Panc1 (cell line): ENCODE measurements around the gene IL24. TPM values are rescaled to one million over a fixed set of nuclear protein-coding genes. Genes with fewer than 3 reads are reported as not detected.

Experiments
- ATAC-seq: fragments of 200-7000 bp; cut with Tn5 transposase; 2 replicates; pipeline ENCODE4 v1.9.1; 2020; ENCODE audit warnings: mild to moderate bottlenecking, moderate library complexity
- BruUV-seq: library from RNA; stranded (reverse); fragments of 400-500 nt; replicated peaks from 2 replicates; lab custom pipeline; 2021; lab: Mats Ljungman, UMichigan
- CTCF ChIA-PET: fragments of 300-600 bp; sonication (Branson Sonifier 250); formaldehyde crosslinking; loops from one replicate; lab custom pipeline; 2022; ENCODE audit warnings: antibody characterized with exemption; lab: Charles Lee
- POLR2A ChIA-PET: fragments of 300-600 bp; sonication (Branson Sonifier 250); formaldehyde crosslinking; loops from one replicate; lab custom pipeline; 2022; ENCODE audit warnings: antibody characterized with exemption; lab: Charles Lee
- DNase-seq: peaks from one replicate; pipeline ENCODE4 v3.0.0-alpha.2; 2010; ENCODE audit warnings: low read depth, low spot score
- H3K27ac ChIP-seq: 2 replicates; pipeline ENCODE4 v1.5.1; 2011; ENCODE audit warnings: mild to moderate bottlenecking, low read length, inconsistent platforms
- H3K27me3 ChIP-seq: fragments of 200-500 bp; sonication (Bioruptor generic); 2 replicates; pipeline ENCODE4 v1.6.0; 2014; ENCODE audit warnings: low read length, inconsistent platforms; ENCODE audit not compliant: control insufficient read depth, insufficient read depth
- H3K36me3 ChIP-seq: fragments of 200-500 bp; sonication (Bioruptor generic); 2 replicates; pipeline ENCODE4 v1.5.1; 2014; ENCODE audit warnings: inconsistent platforms, mild to moderate bottlenecking, low read length, moderate library complexity; ENCODE audit not compliant: control insufficient read depth, insufficient read depth
- H3K4me1 ChIP-seq: 2 replicates; pipeline ENCODE4 v1.5.1; 2011; ENCODE audit warnings: inconsistent platforms, mild to moderate bottlenecking, low read length, moderate library complexity; ENCODE audit not compliant: control insufficient read depth, insufficient read depth
- H3K4me3 ChIP-seq, 2 experiments: 2 replicates each; pipeline ENCODE4 v1.5.1; 2011 to 2012; ENCODE audit warnings: low read depth in 2 of 2, low read length in 2 of 2, mild to moderate bottlenecking in 2 of 2, inconsistent platforms in 1 of 2, moderate library complexity in 1 of 2
- H3K9me3 ChIP-seq: fragments of 200-500 bp; sonication (Bioruptor generic); 2 replicates; pipeline ENCODE4 v1.5.1; 2014; ENCODE audit warnings: low read depth, mild to moderate bottlenecking, inconsistent platforms, low read length, moderate library complexity; ENCODE audit not compliant: control insufficient read depth, insufficient read depth
- POLR2AphosphoS5 ChIP-seq: IDR thresholded peaks from 2 replicates; pipeline ENCODE4 v1.6.1; 2012; ENCODE audit warnings: mild to moderate bottlenecking, low read depth, low read length, moderate library complexity
- REST ChIP-seq, 2 experiments: IDR thresholded peaks; 2 replicates each; pipeline ENCODE4 v1.6.1; 2011 to 2012; ENCODE audit warnings: low read depth in 2 of 2, control low read depth in 1 of 2, low read length in 1 of 2, mild to moderate bottlenecking in 1 of 2, moderate library complexity in 1 of 2; ENCODE audit not compliant: insufficient read depth in 1 of 2
- SIN3A ChIP-seq: IDR thresholded peaks from 2 replicates; pipeline ENCODE4 v1.6.1; 2012; ENCODE audit warnings: low read depth, mild to moderate bottlenecking, low read length, moderate library complexity, borderline replicate concordance; ENCODE audit not compliant: insufficient read depth
- TCF7L2 ChIP-seq: IDR thresholded peaks from 2 replicates; pipeline ENCODE4 v1.6.1; 2011; ENCODE audit warnings: mild to moderate bottlenecking, low read depth, low read length, inconsistent platforms
- in situ Hi-C: cut with HindIII; loops from 2 replicates; pipeline ENCODE4 v1.10.0; 2016; ENCODE audit warnings: low sequenced_read_pairs, low pct_unique_long_range_greater_than_20kb
- intact Hi-C: fragments of 100-400 bp; cut with micrococcal nuclease; formaldehyde crosslinking; loops from one replicate; pipeline ENCODE4 v1.10.0; 2022; ENCODE audit not compliant: unreplicated experiment
- total RNA-seq: library from RNA; stranded (reverse); gene quantifications from one replicate; pipeline ENCODE4 v1.2.1, GENCODE V29; 2021; ENCODE audit not compliant: unreplicated experiment
- TF ChIP-seq, protein P1 (sequence below): fragments of 450-650 bp; IDR thresholded peaks from 2 replicates; pipeline ENCODE4 v1.5.1; 2017; ENCODE audit warnings: mild to moderate bottlenecking

IL24 gene
- total RNA-seq, 1 experiment from 2014 or later, result not detected

DNA sequence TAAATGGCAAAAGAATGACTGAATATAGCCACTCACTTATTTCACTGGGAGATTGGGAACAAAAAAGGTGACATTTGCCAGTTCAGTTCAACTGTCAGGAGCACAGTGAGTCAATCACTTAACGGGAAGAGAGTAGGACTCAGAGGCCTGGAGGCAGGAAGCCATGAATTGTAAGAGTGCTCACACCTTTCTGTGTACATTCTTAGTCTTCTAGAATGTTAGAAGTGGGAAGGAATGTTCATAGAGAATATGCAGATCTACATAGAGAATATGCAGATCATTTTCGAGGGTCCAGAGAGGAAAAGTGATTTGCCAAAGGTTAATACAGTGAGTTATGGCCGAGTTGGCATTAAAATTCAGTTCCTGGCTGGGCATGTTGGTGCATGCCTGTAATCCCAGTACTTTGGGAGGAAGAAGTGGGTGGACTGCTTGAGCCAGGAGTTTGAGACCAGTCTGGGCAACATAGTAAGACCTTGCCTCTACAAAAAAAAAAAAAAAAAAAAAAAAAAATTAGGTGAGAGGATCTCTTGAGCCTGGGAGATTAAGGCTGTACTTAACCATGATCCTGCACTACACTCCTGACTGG lies 23.5 kb upstream of the IL24 start:
- H3K4me1 ChIP-seq, result no peaks in the 10 kb centered on the region
- H3K27ac ChIP-seq, result no peak overlapping the region
- ChIA-PET CTCF (no interaction called here), POLR2A (no interaction called here)
- no peaks in the 10 kb centered on the region for H3K36me3 ChIP-seq
- no TSS peak for BruUV-seq
- no peak for ATAC-seq
- H3K9me3 ChIP-seq, result peaks cover 5% of the 10 kb centered on the region; the same call in 1 of the 2 replicates
- TF ChIP-seq SIN3A, result no peak
- TF ChIP-seq TCF7L2, result no peak
- no peak for TF ChIP-seq POLR2AphosphoS5
- TF ChIP-seq, protein P1, sequence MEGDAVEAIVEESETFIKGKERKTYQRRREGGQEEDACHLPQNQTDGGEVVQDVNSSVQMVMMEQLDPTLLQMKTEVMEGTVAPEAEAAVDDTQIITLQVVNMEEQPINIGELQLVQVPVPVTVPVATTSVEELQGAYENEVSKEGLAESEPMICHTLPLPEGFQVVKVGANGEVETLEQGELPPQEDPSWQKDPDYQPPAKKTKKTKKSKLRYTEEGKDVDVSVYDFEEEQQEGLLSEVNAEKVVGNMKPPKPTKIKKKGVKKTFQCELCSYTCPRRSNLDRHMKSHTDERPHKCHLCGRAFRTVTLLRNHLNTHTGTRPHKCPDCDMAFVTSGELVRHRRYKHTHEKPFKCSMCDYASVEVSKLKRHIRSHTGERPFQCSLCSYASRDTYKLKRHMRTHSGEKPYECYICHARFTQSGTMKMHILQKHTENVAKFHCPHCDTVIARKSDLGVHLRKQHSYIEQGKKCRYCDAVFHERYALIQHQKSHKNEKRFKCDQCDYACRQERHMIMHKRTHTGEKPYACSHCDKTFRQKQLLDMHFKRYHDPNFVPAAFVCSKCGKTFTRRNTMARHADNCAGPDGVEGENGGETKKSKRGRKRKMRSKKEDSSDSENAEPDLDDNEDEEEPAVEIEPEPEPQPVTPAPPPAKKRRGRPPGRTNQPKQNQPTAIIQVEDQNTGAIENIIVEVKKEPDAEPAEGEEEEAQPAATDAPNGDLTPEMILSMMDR, result no peak
- TF ChIP-seq REST (IDR thresholded peaks at IDR 0.05; ENCODE audit: insufficient read depth in 1 of 2, low read depth in 2 of 2, low read length in 1 of 2), result no peak
- in situ Hi-C loops (no loop called here), intact Hi-C loops (no loop called here)
- H3K4me3 ChIP-seq, result no peak overlapping the region
- peaks cover 4% of the 10 kb centered on the region; the same call in 1 of the 2 replicates for H3K27me3 ChIP-seq
- DNase-seq, result no peak

DNA sequence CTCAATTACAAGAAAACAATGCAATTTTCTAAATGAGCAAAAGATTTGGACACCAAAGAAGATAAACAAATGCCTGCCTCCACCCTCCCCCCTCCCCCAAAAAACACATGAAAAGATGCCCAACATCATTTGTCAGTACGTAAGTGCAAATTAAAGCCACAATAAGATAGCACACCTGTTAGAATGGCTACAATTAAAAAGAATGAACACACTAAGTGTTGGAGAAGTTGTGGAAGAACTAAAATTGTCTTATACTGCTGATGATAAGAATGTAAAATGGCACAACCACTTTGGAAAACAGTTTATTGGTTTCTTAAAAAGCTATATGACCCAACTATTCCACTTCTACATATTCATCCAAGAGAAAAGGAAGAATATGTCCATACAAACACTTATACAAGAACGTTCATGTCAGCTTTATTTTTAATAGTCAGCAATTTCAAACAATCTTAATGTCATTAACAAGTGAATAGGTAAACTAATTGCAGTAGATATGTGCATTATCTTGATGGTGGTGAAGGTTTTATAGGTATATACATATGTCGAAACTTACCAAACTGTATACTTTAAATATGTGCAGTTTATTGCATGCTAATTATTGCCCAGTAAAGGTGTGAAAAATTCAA lies 21.4 kb upstream of the IL24 start:
- Histone ChIP-seq H3K4me3 (no peak overlapping the region), H3K27me3 (no peaks in the 10 kb centered on the region), H3K27ac (no peak overlapping the region), H3K4me1 (no peaks in the 10 kb centered on the region), H3K36me3 (no peaks in the 10 kb centered on the region), H3K9me3 (peaks cover 5% of the 10 kb centered on the region; the same call in 1 of the 2 replicates)
- in situ Hi-C loops, result no loop called here
- CTCF ChIA-PET, result no interaction called here
- POLR2A ChIA-PET, result no interaction called here
- TF ChIP-seq SIN3A (no peak), TCF7L2 (no peak), POLR2AphosphoS5 (no peak), REST (IDR thresholded peaks at IDR 0.05; ENCODE audit: insufficient read depth in 1 of 2, low read depth in 2 of 2, low read length in 1 of 2) (no peak)
- TF ChIP-seq, protein P1, result no peak
- BruUV-seq, result no TSS peak
- intact Hi-C loops, result no loop called here
- DNase-seq, result no peak
- ATAC-seq, result no peak
